LNCaP clone FGC (cell line): ENCODE data around the gene TRMO.

Experiments used
- DNase-seq: peaks from one replicate; pipeline ENCODE4 v3.0.0-alpha.2; 2011; ENCODE audit warnings: low read depth
- H3K4me3 ChIP-seq: 2 replicates; pipeline ENCODE4 v1.5.1; 2011; ENCODE audit warnings: mild to moderate bottlenecking, low read depth, low read length, control low read depth
- CTCF ChIP-seq: IDR thresholded peaks from 2 replicates; pipeline ENCODE4 v1.5.1; 2012; ENCODE audit warnings: mild to moderate bottlenecking; ENCODE audit not compliant: control insufficient read depth, insufficient read depth; ENCODE audit errors: extremely low read depth

Gene TRMO

GRCh38 chr9:97860451-97861147, 61.7 kb downstream of the TRMO start:
- no peak overlapping the region for H3K4me3 ChIP-seq
- DNase-seq, result no peak
- no peak for TF ChIP-seq CTCF

GRCh38 chr9:97859346-97859745, 63.0 kb downstream of the TRMO start:
- DNase-seq, result no peak
- TF ChIP-seq CTCF, result no peak
- no peak overlapping the region for H3K4me3 ChIP-seq

- no peak overlapping the region for H3K4me3 ChIP-seq
- TF ChIP-seq CTCF, result no peak
- DNase-seq, result no peak
These were observed 63.5 kb downstream of the TRMO start for GRCh38 chr9:97858826-97859225.

GRCh38 chr9:97858393-97858713, 63.9 kb downstream of the TRMO start:
- no peak overlapping the region for H3K4me3 ChIP-seq
- no peak for DNase-seq
- TF ChIP-seq CTCF, result no peak

GRCh38 chr9:97857606-97858392, 64.5 kb downstream of the TRMO start:
- no peak for TF ChIP-seq CTCF
- no peak for DNase-seq
- H3K4me3 ChIP-seq, result no peak overlapping the region

- DNase-seq, result no peak
- H3K4me3 ChIP-seq, result no peak overlapping the region
- no peak for TF ChIP-seq CTCF
These were observed 65.3 kb downstream of the TRMO start for GRCh38 chr9:97856857-97857605.

- no peak for DNase-seq
- no peak overlapping the region for H3K4me3 ChIP-seq
- no peak for TF ChIP-seq CTCF
These were observed 66.4 kb downstream of the TRMO start for GRCh38 chr9:97855899-97856298.
